HepG2 (cell line): ENCODE results near the gene ZBP1. TPM values are rescaled to one million over a fixed set of nuclear protein-coding genes. Genes with fewer than 3 reads are reported as not detected.

Experiments used
- ATM ChIP-seq: fragments of 450-650 bp; IDR thresholded peaks from 2 replicates; pipeline ENCODE4 v1.7.1; 2017; ENCODE audit warnings: mild to moderate bottlenecking, borderline replicate concordance
- BORCS8-MEF2B ChIP-seq: sonication (generic); formaldehyde crosslinking; IDR thresholded peaks from 2 replicates; pipeline ENCODE4 v1.8.0; 2022; ENCODE audit warnings: mild to moderate bottlenecking, missing genetic modification reagents
- CBX1 ChIP-seq: IDR thresholded peaks from one replicate; pipeline ENCODE4 v1.6.1; 2016; ENCODE audit warnings: antibody characterized with exemption, low read depth
- EEA1 ChIP-seq: sonication (generic); formaldehyde crosslinking; IDR thresholded peaks from 2 replicates; pipeline ENCODE4 v1.5.1; 2020; ENCODE audit warnings: mild to moderate bottlenecking, missing genetic modification reagents, borderline replicate concordance
- HDAC2 ChIP-seq: sonication (generic); formaldehyde crosslinking; IDR thresholded peaks from 2 replicates; pipeline ENCODE4 v1.4.0; 2020; ENCODE audit warnings: missing genetic modification reagents
- HHEX ChIP-seq: IDR thresholded peaks from 2 replicates; pipeline ENCODE4 v1.6.1; 2016; ENCODE audit warnings: control low read depth
- MEIS2 ChIP-seq: sonication (generic); formaldehyde crosslinking; IDR thresholded peaks from 2 replicates; pipeline ENCODE4 v1.9.0; 2021; ENCODE audit warnings: mild to moderate bottlenecking, missing genetic modification reagents
- MTA3 ChIP-seq: sonication (generic); formaldehyde crosslinking; IDR thresholded peaks from 2 replicates; pipeline ENCODE4 v1.4.0; 2020; ENCODE audit warnings: missing genetic modification reagents
- NFYB ChIP-seq: sonication (generic); formaldehyde crosslinking; IDR thresholded peaks from 2 replicates; pipeline ENCODE4 v1.4.0; 2020; ENCODE audit warnings: missing genetic modification reagents
- RARA ChIP-seq: IDR thresholded peaks from 2 replicates; pipeline ENCODE4 v1.6.1; 2016; ENCODE audit warnings: missing genetic modification reagents, missing compliant biosample characterization
- RXRA ChIP-seq: sonication (generic); formaldehyde crosslinking; IDR thresholded peaks from 2 replicates; pipeline ENCODE4 v1.5.1; 2020; ENCODE audit warnings: missing genetic modification reagents
- ZNF550 ChIP-seq: sonication (generic); formaldehyde crosslinking; IDR thresholded peaks from 2 replicates; pipeline ENCODE4 v1.4.0; 2020; ENCODE audit warnings: mild to moderate bottlenecking, missing genetic modification reagents, borderline replicate concordance
- ZNF652 ChIP-seq: IDR thresholded peaks from 2 replicates; pipeline ENCODE4 v1.6.1; 2016; ENCODE audit warnings: low read depth, borderline replicate concordance
- ZNF660 ChIP-seq: sonication (generic); formaldehyde crosslinking; IDR thresholded peaks from 2 replicates; pipeline ENCODE4 v1.5.1; 2020; ENCODE audit warnings: mild to moderate bottlenecking, low read depth, missing genetic modification reagents, borderline replicate concordance
- polyA plus RNA-seq, 8 experiments: library from polyadenylated mRNA; depleted of rRNA in 3 of 8; stranded (reverse) in 7 of 8; unstranded in 1 of 8; fragments of >200 nt; fragmentation: Illumina TruSeq in 4 of 8; extraction: Trizol in 4 of 8; gene quantifications; 2 replicates each; pipeline versions ENCODE4 v1.2.1 to v1.2.3, GENCODE V29; 2011 to 2016; ENCODE audit warnings: low read depth in 4 of 8, missing spikeins in 1 of 8, mixed read lengths in 1 of 8; ENCODE audit not compliant: insufficient read depth in 1 of 8
- total RNA-seq, 5 experiments: library from RNA; depleted of rRNA; stranded (reverse); fragments of >200 nt; fragmentation: Illumina TruSeq; extraction: Trizol; gene quantifications; 2 replicates each; pipeline ENCODE4 v1.2.3, GENCODE V29; 2016; ENCODE audit warnings: low read depth in 1 of 5
- TF ChIP-seq, protein P1 (sequence below): sonication (generic); formaldehyde crosslinking; IDR thresholded peaks from 2 replicates; pipeline ENCODE4 v1.8.0; 2022; ENCODE audit warnings: missing genetic modification reagents, mild to moderate bottlenecking, inconsistent platforms, borderline replicate concordance
- TF ChIP-seq, protein P2 (sequence below): sonication (generic); formaldehyde crosslinking; conservative IDR thresholded peaks from 2 replicates; pipeline ENCODE4 v1.4.0; 2020; ENCODE audit warnings: mild to moderate bottlenecking, missing genetic modification reagents, moderate library complexity
- TF ChIP-seq, protein P3 (sequence below): sonication (generic); formaldehyde crosslinking; IDR thresholded peaks from 2 replicates; pipeline ENCODE4 v1.8.1; 2023; ENCODE audit warnings: mild to moderate bottlenecking, moderate library complexity, missing genetic modification reagents
- TF ChIP-seq, protein P4 (sequence below): sonication (generic); formaldehyde crosslinking; IDR thresholded peaks from 2 replicates; pipeline ENCODE4 v1.5.0; 2020; ENCODE audit warnings: missing genetic modification reagents
- TF ChIP-seq, protein P5 (sequence below): sonication (generic); formaldehyde crosslinking; IDR thresholded peaks from 2 replicates; pipeline ENCODE4 v1.9.0; 2021; ENCODE audit warnings: missing genetic modification reagents, borderline replicate concordance
- TF ChIP-seq, protein P6 (sequence below): sonication (generic); formaldehyde crosslinking; IDR thresholded peaks from 2 replicates; pipeline ENCODE4 v1.8.1; 2023; ENCODE audit warnings: mild to moderate bottlenecking, missing genetic modification reagents

Gene ZBP1
- total and polyA plus RNA-seq, 2 of the 13 experiments (the other 11 are each of a cell fraction or from before 2014, with no cell fraction given) = not detected

DNA sequence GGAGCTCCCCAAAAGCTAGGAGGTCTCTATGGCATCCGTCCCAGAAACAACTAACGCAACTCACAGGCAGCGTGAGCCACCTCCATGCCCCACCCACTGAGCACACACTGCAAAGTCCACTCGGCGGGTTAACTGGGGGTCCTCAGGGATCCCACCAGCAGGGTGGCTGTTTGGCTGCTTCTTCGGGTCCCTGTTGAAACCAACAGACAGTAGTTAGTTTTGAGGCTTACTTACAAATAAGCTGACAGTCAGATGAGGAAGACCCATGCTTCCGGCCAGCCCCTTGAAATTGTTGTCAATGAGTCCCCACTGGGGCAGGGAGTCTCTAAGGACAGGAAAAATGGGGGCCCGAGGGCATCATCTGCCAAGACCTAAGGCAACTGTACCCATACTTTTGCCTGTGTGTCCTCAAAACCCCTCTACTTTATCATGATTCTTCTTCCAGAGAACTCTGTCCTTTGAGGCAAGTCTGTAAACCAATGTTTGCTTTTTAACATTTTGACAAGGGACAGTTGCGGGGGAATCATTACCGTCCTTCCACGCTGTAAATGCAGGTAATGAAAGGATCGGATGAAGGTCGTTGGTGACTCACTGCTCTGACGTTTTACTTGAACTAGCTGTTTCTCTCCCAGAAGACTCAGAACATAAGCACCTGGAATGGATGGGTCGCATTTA, 61.5 kb downstream of the ZBP1 start (continued):
- TF ChIP-seq, protein P1, sequence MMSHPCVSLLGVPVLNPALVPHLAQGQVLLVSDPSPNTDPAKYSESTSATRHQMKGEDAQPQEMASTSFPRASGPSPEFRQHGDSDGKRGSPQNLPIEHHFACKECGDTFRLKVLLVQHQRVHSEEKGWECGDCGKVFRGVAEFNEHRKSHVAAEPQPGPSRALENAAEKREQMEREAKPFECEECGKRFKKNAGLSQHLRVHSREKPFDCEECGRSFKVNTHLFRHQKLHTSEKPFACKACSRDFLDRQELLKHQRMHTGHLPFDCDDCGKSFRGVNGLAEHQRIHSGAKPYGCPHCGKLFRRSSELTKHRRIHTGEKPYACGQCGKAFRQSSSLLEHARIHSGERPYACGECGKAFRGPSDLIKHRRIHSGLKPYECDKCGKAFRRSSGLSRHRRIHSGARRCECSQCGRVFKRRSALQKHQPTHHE (CRISPR knock-in tag) = no peak
- peak; percentile 75 for TF ChIP-seq RARA (CRISPR knock-in tag)
- TF ChIP-seq, protein P2, sequence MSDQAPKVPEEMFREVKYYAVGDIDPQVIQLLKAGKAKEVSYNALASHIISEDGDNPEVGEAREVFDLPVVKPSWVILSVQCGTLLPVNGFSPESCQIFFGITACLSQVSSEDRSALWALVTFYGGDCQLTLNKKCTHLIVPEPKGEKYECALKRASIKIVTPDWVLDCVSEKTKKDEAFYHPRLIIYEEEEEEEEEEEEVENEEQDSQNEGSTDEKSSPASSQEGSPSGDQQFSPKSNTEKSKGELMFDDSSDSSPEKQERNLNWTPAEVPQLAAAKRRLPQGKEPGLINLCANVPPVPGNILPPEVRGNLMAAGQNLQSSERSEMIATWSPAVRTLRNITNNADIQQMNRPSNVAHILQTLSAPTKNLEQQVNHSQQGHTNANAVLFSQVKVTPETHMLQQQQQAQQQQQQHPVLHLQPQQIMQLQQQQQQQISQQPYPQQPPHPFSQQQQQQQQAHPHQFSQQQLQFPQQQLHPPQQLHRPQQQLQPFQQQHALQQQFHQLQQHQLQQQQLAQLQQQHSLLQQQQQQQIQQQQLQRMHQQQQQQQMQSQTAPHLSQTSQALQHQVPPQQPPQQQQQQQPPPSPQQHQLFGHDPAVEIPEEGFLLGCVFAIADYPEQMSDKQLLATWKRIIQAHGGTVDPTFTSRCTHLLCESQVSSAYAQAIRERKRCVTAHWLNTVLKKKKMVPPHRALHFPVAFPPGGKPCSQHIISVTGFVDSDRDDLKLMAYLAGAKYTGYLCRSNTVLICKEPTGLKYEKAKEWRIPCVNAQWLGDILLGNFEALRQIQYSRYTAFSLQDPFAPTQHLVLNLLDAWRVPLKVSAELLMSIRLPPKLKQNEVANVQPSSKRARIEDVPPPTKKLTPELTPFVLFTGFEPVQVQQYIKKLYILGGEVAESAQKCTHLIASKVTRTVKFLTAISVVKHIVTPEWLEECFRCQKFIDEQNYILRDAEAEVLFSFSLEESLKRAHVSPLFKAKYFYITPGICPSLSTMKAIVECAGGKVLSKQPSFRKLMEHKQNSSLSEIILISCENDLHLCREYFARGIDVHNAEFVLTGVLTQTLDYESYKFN (CRISPR knock-in tag) = peak; percentile 64
- TF ChIP-seq ZNF652 (CRISPR knock-in tag) = 0 out of 2 replicates have a peak, but pooled peaks have one; percentile 16
- TF ChIP-seq ZNF660 (CRISPR knock-in tag) = no peak
- no peak for TF ChIP-seq HDAC2 (CRISPR knock-in tag)
- no peak for TF ChIP-seq ATM
- TF ChIP-seq ZNF550 (CRISPR knock-in tag) = no peak
- TF ChIP-seq MEIS2 (CRISPR knock-in tag) = 0 out of 2 replicates have a peak, but pooled peaks have one; percentile 54
- TF ChIP-seq, protein P3, sequence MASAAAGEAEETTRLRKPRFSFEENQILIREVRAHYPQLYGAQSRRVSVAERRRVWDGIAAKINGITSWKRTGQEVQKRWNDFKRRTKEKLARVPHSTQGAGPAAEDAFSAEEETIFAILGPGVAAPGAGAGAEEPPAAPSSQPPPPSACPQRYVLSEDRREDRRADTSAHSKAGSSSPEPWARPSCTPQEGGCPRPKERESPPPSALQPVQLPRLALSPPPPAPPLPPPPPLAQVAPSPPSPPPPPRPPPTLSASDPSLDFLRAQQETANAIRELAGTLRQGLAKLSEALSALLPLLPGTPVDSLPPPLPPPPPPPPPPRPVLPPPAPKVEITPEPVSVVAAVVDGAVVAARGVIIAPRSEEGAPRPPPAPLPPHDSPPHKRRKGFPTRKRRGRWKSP = no peak
- TF ChIP-seq, protein P4, sequence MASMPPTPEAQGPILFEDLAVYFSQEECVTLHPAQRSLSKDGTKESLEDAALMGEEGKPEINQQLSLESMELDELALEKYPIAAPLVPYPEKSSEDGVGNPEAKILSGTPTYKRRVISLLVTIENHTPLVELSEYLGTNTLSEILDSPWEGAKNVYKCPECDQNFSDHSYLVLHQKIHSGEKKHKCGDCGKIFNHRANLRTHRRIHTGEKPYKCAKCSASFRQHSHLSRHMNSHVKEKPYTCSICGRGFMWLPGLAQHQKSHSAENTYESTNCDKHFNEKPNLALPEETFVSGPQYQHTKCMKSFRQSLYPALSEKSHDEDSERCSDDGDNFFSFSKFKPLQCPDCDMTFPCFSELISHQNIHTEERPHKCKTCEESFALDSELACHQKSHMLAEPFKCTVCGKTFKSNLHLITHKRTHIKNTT (CRISPR knock-in tag) = no peak
- 0 out of 2 replicates have a peak, but pooled peaks have one; percentile 51 for TF ChIP-seq RXRA
- TF ChIP-seq, protein P5, sequence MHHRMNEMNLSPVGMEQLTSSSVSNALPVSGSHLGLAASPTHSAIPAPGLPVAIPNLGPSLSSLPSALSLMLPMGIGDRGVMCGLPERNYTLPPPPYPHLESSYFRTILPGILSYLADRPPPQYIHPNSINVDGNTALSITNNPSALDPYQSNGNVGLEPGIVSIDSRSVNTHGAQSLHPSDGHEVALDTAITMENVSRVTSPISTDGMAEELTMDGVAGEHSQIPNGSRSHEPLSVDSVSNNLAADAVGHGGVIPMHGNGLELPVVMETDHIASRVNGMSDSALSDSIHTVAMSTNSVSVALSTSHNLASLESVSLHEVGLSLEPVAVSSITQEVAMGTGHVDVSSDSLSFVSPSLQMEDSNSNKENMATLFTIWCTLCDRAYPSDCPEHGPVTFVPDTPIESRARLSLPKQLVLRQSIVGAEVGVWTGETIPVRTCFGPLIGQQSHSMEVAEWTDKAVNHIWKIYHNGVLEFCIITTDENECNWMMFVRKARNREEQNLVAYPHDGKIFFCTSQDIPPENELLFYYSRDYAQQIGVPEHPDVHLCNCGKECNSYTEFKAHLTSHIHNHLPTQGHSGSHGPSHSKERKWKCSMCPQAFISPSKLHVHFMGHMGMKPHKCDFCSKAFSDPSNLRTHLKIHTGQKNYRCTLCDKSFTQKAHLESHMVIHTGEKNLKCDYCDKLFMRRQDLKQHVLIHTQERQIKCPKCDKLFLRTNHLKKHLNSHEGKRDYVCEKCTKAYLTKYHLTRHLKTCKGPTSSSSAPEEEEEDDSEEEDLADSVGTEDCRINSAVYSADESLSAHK (CRISPR knock-in tag) = no peak
- TF ChIP-seq EEA1 (CRISPR knock-in tag) = no peak
- TF ChIP-seq HHEX (CRISPR knock-in tag) = no peak; the same call in 1 of the 2 replicates
- TF ChIP-seq NFYB (CRISPR knock-in tag) = no peak
- TF ChIP-seq, protein P6, sequence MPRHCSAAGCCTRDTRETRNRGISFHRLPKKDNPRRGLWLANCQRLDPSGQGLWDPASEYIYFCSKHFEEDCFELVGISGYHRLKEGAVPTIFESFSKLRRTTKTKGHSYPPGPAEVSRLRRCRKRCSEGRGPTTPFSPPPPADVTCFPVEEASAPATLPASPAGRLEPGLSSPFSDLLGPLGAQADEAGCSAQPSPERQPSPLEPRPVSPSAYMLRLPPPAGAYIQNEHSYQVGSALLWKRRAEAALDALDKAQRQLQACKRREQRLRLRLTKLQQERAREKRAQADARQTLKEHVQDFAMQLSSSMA (CRISPR knock-in tag) = no peak
- TF ChIP-seq MTA3 (CRISPR knock-in tag) = no peak
- no peak for TF ChIP-seq CBX1
- peak; percentile 44; the same call in 1 of the 2 replicates for TF ChIP-seq BORCS8-MEF2B (CRISPR knock-in tag)
